Measurements from ENCODE around the gene ANP32E.

- TF ChIP-seq, protein P1, sequence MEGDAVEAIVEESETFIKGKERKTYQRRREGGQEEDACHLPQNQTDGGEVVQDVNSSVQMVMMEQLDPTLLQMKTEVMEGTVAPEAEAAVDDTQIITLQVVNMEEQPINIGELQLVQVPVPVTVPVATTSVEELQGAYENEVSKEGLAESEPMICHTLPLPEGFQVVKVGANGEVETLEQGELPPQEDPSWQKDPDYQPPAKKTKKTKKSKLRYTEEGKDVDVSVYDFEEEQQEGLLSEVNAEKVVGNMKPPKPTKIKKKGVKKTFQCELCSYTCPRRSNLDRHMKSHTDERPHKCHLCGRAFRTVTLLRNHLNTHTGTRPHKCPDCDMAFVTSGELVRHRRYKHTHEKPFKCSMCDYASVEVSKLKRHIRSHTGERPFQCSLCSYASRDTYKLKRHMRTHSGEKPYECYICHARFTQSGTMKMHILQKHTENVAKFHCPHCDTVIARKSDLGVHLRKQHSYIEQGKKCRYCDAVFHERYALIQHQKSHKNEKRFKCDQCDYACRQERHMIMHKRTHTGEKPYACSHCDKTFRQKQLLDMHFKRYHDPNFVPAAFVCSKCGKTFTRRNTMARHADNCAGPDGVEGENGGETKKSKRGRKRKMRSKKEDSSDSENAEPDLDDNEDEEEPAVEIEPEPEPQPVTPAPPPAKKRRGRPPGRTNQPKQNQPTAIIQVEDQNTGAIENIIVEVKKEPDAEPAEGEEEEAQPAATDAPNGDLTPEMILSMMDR (IDR thresholded peaks at IDR 0.05): no peak
- TF ChIP-seq ZFX (IDR thresholded peaks at IDR 0.05; ENCODE audit: borderline replicate concordance): no peak
Measured at GRCh38 chr1:150271291-150271959, 35.5 kb upstream of the ANP32E start.

All from 22Rv1 (cell line).